ENCODE results near the gene TMEM253.
A peak's percentile ranks its signal among the peaks of the same experiment; 100 is the strongest.

The TMEM253 gene

GRCh38 chr14:21055432-21056117 lies 45.3 kb upstream of the TMEM253 start:
- TF ChIP-seq CTCF (IDR thresholded peaks at IDR 0.05), result no peak
- H3K27me3 ChIP-seq (ENCODE audit: control insufficient read depth, insufficient read depth, low read length), result no peaks in the 10 kb centered on the region
- H3K4me3 ChIP-seq (ENCODE audit: low read depth, low read length), result no peak overlapping the region
- H3K4me2 ChIP-seq (ENCODE audit: low read length), result no peak overlapping the region
- H3K79me2 ChIP-seq, result no peaks in the 10 kb centered on the region
- H3K9me3 ChIP-seq (ENCODE audit: control insufficient read depth, low read length), result no peaks in the 10 kb centered on the region
- H3K9ac ChIP-seq, result no peak overlapping the region
- H3K4me1 ChIP-seq, result peaks cover 8% of the 10 kb centered on the region
- no peaks in the 10 kb centered on the region for H3K36me3 ChIP-seq (ENCODE audit: control insufficient read depth, insufficient read depth, low read length)
- H3K27ac ChIP-seq, result no peak overlapping the region
- H2AFZ ChIP-seq, result peak overlapping the region; percentile 62

GRCh38 chr14:21056520-21057163 lies 44.2 kb upstream of the TMEM253 start:
- no peak overlapping the region for H3K27ac ChIP-seq
- H3K79me2 ChIP-seq, result no peaks in the 10 kb centered on the region
- no peak overlapping the region for H2AFZ ChIP-seq
- no peaks in the 10 kb centered on the region for H3K27me3 ChIP-seq (ENCODE audit: control insufficient read depth, insufficient read depth, low read length)
- TF ChIP-seq CTCF (IDR thresholded peaks at IDR 0.05), result no peak
- peaks cover 8% of the 10 kb centered on the region for H3K4me1 ChIP-seq
- H3K9ac ChIP-seq, result no peak overlapping the region
- H3K9me3 ChIP-seq (ENCODE audit: control insufficient read depth, low read length), result no peaks in the 10 kb centered on the region
- H3K4me3 ChIP-seq (ENCODE audit: low read depth, low read length), result no peak overlapping the region
- no peaks in the 10 kb centered on the region for H3K36me3 ChIP-seq (ENCODE audit: control insufficient read depth, insufficient read depth, low read length)
- no peak overlapping the region for H3K4me2 ChIP-seq (ENCODE audit: low read length)

GRCh38 chr14:21057803-21058675 lies 42.8 kb upstream of the TMEM253 start, which contains the start of gene RNASE8:
Gene RNASE8, plus strand, starts transcription at chr14:21057822. Its CDS starts 71 bp downstream, at chr14:21057893.
- H3K4me1 ChIP-seq, result peaks cover 8% of the 10 kb centered on the region
- H3K9me3 ChIP-seq (ENCODE audit: control insufficient read depth, low read length), result no peaks in the 10 kb centered on the region
- no peak within 1 kb of the TSS for H3K9ac ChIP-seq
- H3K27ac ChIP-seq, result no peak within 1 kb of the TSS
- TF ChIP-seq CTCF (IDR thresholded peaks at IDR 0.05), result peak; percentile 38
- H3K4me2 ChIP-seq (ENCODE audit: low read length), result no peak within 1 kb of the TSS
- H3K4me3 ChIP-seq (ENCODE audit: low read depth, low read length), result no peak within 1 kb of the TSS
- peak within 1 kb of the TSS; percentile 13 for H2AFZ ChIP-seq
- no peaks in the 10 kb centered on the region for H3K79me2 ChIP-seq
- H3K27me3 ChIP-seq (ENCODE audit: control insufficient read depth, insufficient read depth, low read length), result no peaks in the 10 kb centered on the region
- no peaks in the 10 kb centered on the region for H3K36me3 ChIP-seq (ENCODE audit: control insufficient read depth, insufficient read depth, low read length)

- no peaks in the 10 kb centered on the region for H3K36me3 ChIP-seq (ENCODE audit: control insufficient read depth, insufficient read depth, low read length)
- no peaks in the 10 kb centered on the region for H3K79me2 ChIP-seq
- H2AFZ ChIP-seq, result no peak overlapping the region
- no peak for TF ChIP-seq CTCF (IDR thresholded peaks at IDR 0.05)
- no peak overlapping the region for H3K9ac ChIP-seq
- no peak overlapping the region for H3K4me2 ChIP-seq (ENCODE audit: low read length)
- peaks cover 5% of the 10 kb centered on the region for H3K4me1 ChIP-seq
- no peak overlapping the region for H3K27ac ChIP-seq
- H3K4me3 ChIP-seq (ENCODE audit: low read depth, low read length), result no peak overlapping the region
- H3K9me3 ChIP-seq (ENCODE audit: control insufficient read depth, low read length), result no peaks in the 10 kb centered on the region
- H3K27me3 ChIP-seq (ENCODE audit: control insufficient read depth, insufficient read depth, low read length), result no peaks in the 10 kb centered on the region
These were observed 42.0 kb upstream of the TMEM253 start for GRCh38 chr14:21058903-21059302.
